ENCODE results near the gene TRNAU1AP. TPM values are rescaled to one million over a fixed set of nuclear protein-coding genes. Genes with fewer than 3 reads are reported as not detected.
A peak's percentile ranks its signal among the peaks of the same experiment; 100 is the strongest.
"Not testable (repeated sequence)": the region's sequence is repeated elsewhere in the genome, so short reads cannot be mapped to it uniquely, and the experiment has no call there.

The TRNAU1AP gene
- polyA plus RNA-seq, 1 donor = 20.3 TPM

- 96% methylated on average over 7 of the region's 19 CpGs for WGBS (ENCODE audit: insufficient coverage, low lambda C conversion rate)
- not testable (repeated sequence) for H3K27me3 ChIP-seq (ENCODE audit: control insufficient read depth, insufficient read depth, low read length); H3K4me3 ChIP-seq (ENCODE audit: low read length); H3K9me3 ChIP-seq (ENCODE audit: control insufficient read depth, low read depth, low read length); H3K36me3 ChIP-seq (ENCODE audit: control insufficient read depth, insufficient read depth, low read length); DNase-seq; H3K27ac ChIP-seq (ENCODE audit: low read length)
- peaks cover 18% of the 10 kb centered on the region for H3K4me1 ChIP-seq (ENCODE audit: control insufficient read depth, insufficient read depth, low read length)
These were observed 33.9 kb downstream of the TRNAU1AP start for GRCh38 chr1:28586585-28587391.

GRCh38 chr1:28591708-28592320, 38.9 kb downstream of the TRNAU1AP start, which contains the start of gene RAB42:
TSS of gene RAB42 (plus strand) at chr1:28592265. CDS start at chr1:28592512, 247 bp downstream.
- Histone ChIP-seq H3K9me3 (ENCODE audit: control insufficient read depth, low read depth, low read length) (peaks cover 4% of the 10 kb centered on the region), H3K27ac (ENCODE audit: low read length) (peak within 1 kb of the TSS; percentile 92), H3K36me3 (ENCODE audit: control insufficient read depth, insufficient read depth, low read length) (peaks cover 3% of the 10 kb centered on the region), H3K4me3 (ENCODE audit: low read length) (peak within 1 kb of the TSS; percentile 54), H3K4me1 (ENCODE audit: control insufficient read depth, insufficient read depth, low read length) (peaks cover 17% of the 10 kb centered on the region), H3K27me3 (ENCODE audit: control insufficient read depth, insufficient read depth, low read length) (no peaks in the 10 kb centered on the region)
- WGBS (ENCODE audit: insufficient coverage, low lambda C conversion rate) = no CpG with 5 or more reads among the region's 13 CpGs
- DNase-seq = peak; percentile 74 to 87

DNA sequence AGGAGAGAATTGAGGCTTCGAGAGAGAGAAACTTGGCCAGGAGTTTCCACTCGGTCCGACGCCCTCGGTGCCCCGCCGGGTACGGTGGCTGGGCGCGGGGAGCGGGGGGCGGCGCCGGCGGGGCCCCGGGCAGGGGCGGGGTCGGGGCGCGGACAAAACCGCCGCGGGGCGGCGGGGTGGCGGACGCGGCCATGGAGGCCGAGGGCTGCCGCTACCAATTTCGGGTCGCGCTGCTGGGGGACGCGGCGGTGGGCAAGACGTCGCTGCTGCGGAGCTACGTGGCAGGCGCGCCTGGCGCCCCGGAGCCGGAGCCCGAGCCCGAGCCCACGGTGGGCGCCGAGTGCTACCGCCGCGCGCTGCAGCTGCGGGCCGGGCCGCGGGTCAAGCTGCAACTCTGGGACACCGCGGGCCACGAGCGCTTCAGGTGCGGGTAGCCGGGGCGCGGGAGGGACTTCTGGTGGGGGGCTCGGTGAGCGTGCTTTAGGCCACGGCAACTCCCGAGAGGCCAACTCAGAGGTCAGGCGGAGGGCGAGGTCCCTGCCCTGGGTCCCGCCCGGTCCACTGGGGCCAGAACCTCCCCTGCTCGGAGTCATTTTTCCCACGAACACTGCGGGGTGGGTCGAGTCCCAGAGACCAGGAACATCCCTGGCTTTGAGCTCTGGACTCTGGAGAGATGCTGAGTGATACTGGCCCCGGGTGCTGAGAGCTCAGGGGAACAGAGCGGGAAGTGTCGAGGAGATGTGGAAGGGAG, 39.6 kb downstream of the TRNAU1AP start:
- DNase-seq = peak; percentile 16 to 57
- Histone ChIP-seq H3K36me3 (ENCODE audit: control insufficient read depth, insufficient read depth, low read length) (peaks cover 3% of the 10 kb centered on the region), H3K9me3 (ENCODE audit: control insufficient read depth, low read depth, low read length) (peaks cover 4% of the 10 kb centered on the region), H3K4me3 (ENCODE audit: low read length) (peak overlapping the region; percentile 54), H3K4me1 (ENCODE audit: control insufficient read depth, insufficient read depth, low read length) (peaks cover 17% of the 10 kb centered on the region), H3K27me3 (ENCODE audit: control insufficient read depth, insufficient read depth, low read length) (no peaks in the 10 kb centered on the region), H3K27ac (ENCODE audit: low read length) (peak overlapping the region; percentile 92)
- no CpG with 5 or more reads among the region's 81 CpGs for WGBS (ENCODE audit: insufficient coverage, low lambda C conversion rate)

DNA sequence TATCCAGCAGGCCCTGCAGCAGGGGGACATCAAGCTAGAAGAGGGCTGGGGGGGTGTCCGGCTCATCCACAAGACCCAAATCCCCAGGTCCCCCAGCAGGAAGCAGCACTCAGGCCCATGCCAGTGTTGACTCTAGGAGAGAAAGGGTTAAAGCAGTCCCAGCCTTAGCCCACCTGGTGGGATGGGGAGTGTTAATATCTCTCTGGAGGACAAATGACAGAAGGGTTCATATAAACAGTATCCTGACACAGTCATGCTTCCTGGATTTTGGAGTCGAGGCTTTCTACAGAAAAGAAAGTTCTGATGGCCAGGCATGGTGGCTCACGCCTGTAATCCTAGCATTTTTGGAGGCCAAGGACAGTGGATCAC, 41.1 kb downstream of the TRNAU1AP start:
- H3K27ac ChIP-seq (ENCODE audit: low read length); H3K36me3 ChIP-seq (ENCODE audit: control insufficient read depth, insufficient read depth, low read length); DNase-seq; H3K27me3 ChIP-seq (ENCODE audit: control insufficient read depth, insufficient read depth, low read length); H3K9me3 ChIP-seq (ENCODE audit: control insufficient read depth, low read depth, low read length): not testable (repeated sequence)
- peaks cover 17% of the 10 kb centered on the region for H3K4me1 ChIP-seq (ENCODE audit: control insufficient read depth, insufficient read depth, low read length)
- H3K4me3 ChIP-seq (ENCODE audit: low read length) = peak overlapping the region; percentile 54
- no CpG with 5 or more reads among the region's 3 CpGs for WGBS (ENCODE audit: insufficient coverage, low lambda C conversion rate)

DNA sequence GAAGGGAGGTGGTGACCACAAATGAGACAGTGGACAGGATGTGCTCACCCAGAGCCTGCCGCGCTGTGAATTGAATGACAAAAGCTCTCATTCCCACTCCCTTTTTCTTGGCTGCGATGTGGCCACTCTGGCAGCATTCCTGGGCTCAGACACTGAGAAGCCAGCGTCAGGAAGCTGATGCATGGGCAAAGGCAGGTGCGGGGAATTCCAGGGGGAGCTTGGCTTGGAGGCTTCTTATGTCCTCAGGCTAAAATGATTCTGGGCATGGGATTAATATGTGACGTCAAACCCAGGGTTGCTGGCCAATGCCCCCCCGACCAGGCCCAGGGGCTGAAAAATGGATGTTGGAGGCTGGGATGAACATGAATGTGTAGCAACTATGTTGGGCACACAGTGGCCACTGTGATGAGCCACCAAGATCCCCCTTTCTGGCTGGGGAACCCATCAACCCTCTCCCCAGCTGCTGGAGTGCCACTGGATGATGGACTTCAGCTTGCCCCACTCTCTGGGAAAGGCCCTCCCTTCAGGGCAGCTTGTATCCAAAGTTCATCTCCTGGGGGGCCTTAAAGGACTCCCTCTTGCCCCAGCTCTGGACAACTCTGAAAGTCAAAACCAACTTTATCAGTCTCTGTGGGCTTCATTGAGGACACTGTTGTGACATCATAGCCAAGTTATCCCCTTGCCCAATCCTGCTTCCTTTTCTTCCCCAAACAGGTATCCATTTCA, 42.0 kb downstream of the TRNAU1AP start:
- 100% methylated on average over 2 of the region's 7 CpGs for WGBS (ENCODE audit: insufficient coverage, low lambda C conversion rate)
- H3K9me3 ChIP-seq (ENCODE audit: control insufficient read depth, low read depth, low read length); DNase-seq; H3K36me3 ChIP-seq (ENCODE audit: control insufficient read depth, insufficient read depth, low read length); H3K4me3 ChIP-seq (ENCODE audit: low read length); H3K27me3 ChIP-seq (ENCODE audit: control insufficient read depth, insufficient read depth, low read length); H3K27ac ChIP-seq (ENCODE audit: low read length): not testable (repeated sequence)
- H3K4me1 ChIP-seq (ENCODE audit: control insufficient read depth, insufficient read depth, low read length) = peaks cover 17% of the 10 kb centered on the region

GRCh38 chr1:28595412-28596191, 42.7 kb downstream of the TRNAU1AP start:
- peaks cover 13% of the 10 kb centered on the region for H3K4me1 ChIP-seq (ENCODE audit: control insufficient read depth, insufficient read depth, low read length)
- H3K27me3 ChIP-seq (ENCODE audit: control insufficient read depth, insufficient read depth, low read length) = no peaks in the 10 kb centered on the region
- H3K27ac ChIP-seq (ENCODE audit: low read length) = no peak overlapping the region
- H3K9me3 ChIP-seq (ENCODE audit: control insufficient read depth, low read depth, low read length) = no peaks in the 10 kb centered on the region
- WGBS (ENCODE audit: insufficient coverage, low lambda C conversion rate) = no CpG with 5 or more reads among the region's 10 CpGs
- H3K4me3 ChIP-seq (ENCODE audit: low read length) = no peak overlapping the region
- no peak for DNase-seq
- H3K36me3 ChIP-seq (ENCODE audit: control insufficient read depth, insufficient read depth, low read length) = peaks cover 3% of the 10 kb centered on the region

DNA sequence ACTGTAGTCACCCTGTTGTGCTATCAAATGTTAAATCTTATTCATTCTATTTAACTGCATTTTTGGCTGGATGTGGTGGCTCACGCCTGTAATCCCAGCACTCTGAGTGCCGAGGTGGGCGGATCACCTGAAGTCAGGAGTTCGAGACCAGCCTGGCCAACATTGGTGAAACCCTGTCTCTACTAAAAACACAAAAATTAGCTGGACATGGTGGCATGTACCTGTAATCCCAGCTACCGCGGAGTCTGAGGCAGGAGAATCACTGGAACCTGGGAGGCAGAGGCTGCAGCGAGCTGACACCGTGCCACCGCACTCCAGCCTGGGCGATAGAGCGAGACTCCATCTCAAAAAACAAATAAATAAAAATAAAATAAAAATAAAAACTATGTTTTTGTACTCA, 43.4 kb downstream of the TRNAU1AP start:
- not testable (repeated sequence) for H3K4me3 ChIP-seq (ENCODE audit: low read length); DNase-seq; H3K4me1 ChIP-seq (ENCODE audit: control insufficient read depth, insufficient read depth, low read length); H3K36me3 ChIP-seq (ENCODE audit: control insufficient read depth, insufficient read depth, low read length); H3K9me3 ChIP-seq (ENCODE audit: control insufficient read depth, low read depth, low read length); H3K27me3 ChIP-seq (ENCODE audit: control insufficient read depth, insufficient read depth, low read length); H3K27ac ChIP-seq (ENCODE audit: low read length)
- no CpG with 5 or more reads among the region's 11 CpGs for WGBS (ENCODE audit: insufficient coverage, low lambda C conversion rate)

GRCh38 chr1:28601696-28602095, 48.8 kb downstream of the TRNAU1AP start:
- peaks cover 37% of the 10 kb centered on the region for H3K36me3 ChIP-seq (ENCODE audit: control insufficient read depth, insufficient read depth, low read length)
- DNase-seq = no peak
- no CpG with 5 or more reads among the region's 3 CpGs for WGBS (ENCODE audit: insufficient coverage, low lambda C conversion rate)
- no peak overlapping the region for H3K27ac ChIP-seq (ENCODE audit: low read length)
- no peaks in the 10 kb centered on the region for H3K9me3 ChIP-seq (ENCODE audit: control insufficient read depth, low read depth, low read length)
- H3K4me1 ChIP-seq (ENCODE audit: control insufficient read depth, insufficient read depth, low read length) = no peaks in the 10 kb centered on the region
- no peak overlapping the region for H3K4me3 ChIP-seq (ENCODE audit: low read length)
- H3K27me3 ChIP-seq (ENCODE audit: control insufficient read depth, insufficient read depth, low read length) = no peaks in the 10 kb centered on the region

DNA sequence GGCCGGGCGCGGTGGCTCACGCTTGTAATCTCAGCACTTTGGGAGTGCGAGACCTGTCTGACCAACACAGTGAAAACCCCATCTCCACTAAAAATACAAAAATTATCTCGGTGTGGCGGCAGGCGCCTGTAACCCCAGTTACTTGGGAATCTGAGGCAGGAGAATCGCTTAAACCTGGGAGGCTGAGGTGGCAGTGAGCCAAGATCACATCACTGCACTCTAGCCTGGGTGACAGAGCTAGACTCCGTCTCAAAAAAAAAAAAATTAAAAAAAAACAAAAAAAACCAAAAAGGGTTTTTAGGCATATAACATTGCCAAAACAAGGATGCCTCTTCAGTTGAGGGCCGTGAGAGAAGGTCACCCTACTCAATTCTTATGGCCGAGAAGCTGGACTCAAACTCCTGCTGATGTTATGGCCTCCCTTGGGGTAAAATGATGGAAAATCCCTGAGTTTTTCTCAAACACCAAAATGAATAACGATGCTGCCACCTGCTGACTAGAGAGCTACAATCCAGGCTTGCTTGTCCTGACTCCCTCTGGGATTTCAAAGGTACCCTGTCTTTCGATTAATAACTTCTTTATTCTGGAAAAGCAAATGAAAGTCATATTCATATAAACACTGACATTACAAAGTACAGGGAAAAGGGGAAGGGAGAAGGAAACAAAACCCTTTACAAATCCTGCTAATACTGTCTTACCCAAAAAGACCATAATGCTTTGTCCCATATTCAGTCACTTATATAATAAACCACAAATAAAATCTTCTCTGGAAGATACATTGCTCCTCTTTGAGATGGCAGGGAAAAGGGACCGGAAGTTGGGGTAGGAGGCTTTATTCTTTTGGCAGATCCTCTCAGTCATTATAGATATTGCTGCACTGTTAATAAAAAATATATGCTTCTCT, 49.9 kb downstream of the TRNAU1AP start:
- H3K4me1 ChIP-seq (ENCODE audit: control insufficient read depth, insufficient read depth, low read length) = no peaks in the 10 kb centered on the region
- 14% methylated on average over 1 of the region's 15 CpGs for WGBS (ENCODE audit: insufficient coverage, low lambda C conversion rate)
- DNase-seq = peak; percentile 49 to 54
- no peak overlapping the region for H3K27ac ChIP-seq (ENCODE audit: low read length)
- H3K36me3 ChIP-seq (ENCODE audit: control insufficient read depth, insufficient read depth, low read length) = peaks cover 45% of the 10 kb centered on the region
- H3K4me3 ChIP-seq (ENCODE audit: low read length) = no peak overlapping the region
- H3K27me3 ChIP-seq (ENCODE audit: control insufficient read depth, insufficient read depth, low read length) = no peaks in the 10 kb centered on the region
- H3K9me3 ChIP-seq (ENCODE audit: control insufficient read depth, low read depth, low read length) = no peaks in the 10 kb centered on the region

All from large intestine (tissue), 3 donors.